SK-N-SH (cell line): Measurements from ENCODE around the gene PRKCH. TPM values are rescaled to one million over a fixed set of nuclear protein-coding genes. Genes with fewer than 3 reads are reported as not detected.

Source experiments
- CTCF ChIA-PET: fragments of 300-600, 350-600 bp; formaldehyde crosslinking; extraction: SDS; loops from one replicate; lab custom pipeline; 2021; lab: Yijun Ruan, JAX
- POLR2A ChIA-PET: fragments of 350-600 bp; sonication (Branson Sonifier 250); formaldehyde crosslinking; extraction: SDS; loops from one replicate; lab custom pipeline; 2020; ENCODE audit warnings: antibody characterized with exemption, inconsistent platforms; lab: Yijun Ruan, JAX
- DNase-seq: peaks from one replicate; pipeline ENCODE4 v3.0.0; 2012
- H2AFZ ChIP-seq: fragments of 200-600 bp; sonication (generic); 2 replicates; pipeline ENCODE4 v1.8.1; 2016; ENCODE audit warnings: antibody characterized with exemption, mild to moderate bottlenecking, low read depth
- H3F3A ChIP-seq: fragments of 200-600 bp; sonication (generic); replicated peaks from 2 replicates; pipeline ENCODE3; 2016; ENCODE audit warnings: antibody characterized with exemption, mild to moderate bottlenecking; ENCODE audit not compliant: insufficient read depth
- H3K27ac ChIP-seq, 2 experiments: fragments of 200-500 bp in 1 of 2; fragments of 200-600 bp in 1 of 2; sonication (Bioruptor generic) in 1 of 2; sonication (generic), shearing (Covaris generic) in 1 of 2; 2 replicates each; pipeline versions ENCODE4 v1.5.1 to v1.6.1; 2014 to 2016; ENCODE audit warnings: low read depth in 2 of 2, inconsistent platforms in 1 of 2, low read length in 1 of 2, mild to moderate bottlenecking in 1 of 2, mixed read lengths in 1 of 2
- H3K27me3 ChIP-seq: fragments of 200-600 bp; sonication (generic), shearing (Covaris generic); 2 replicates; pipeline ENCODE4 v1.6.1; 2016; ENCODE audit warnings: mixed run types; ENCODE audit not compliant: insufficient read depth
- H3K36me3 ChIP-seq, 2 experiments: fragments of 200-500 bp in 1 of 2; fragments of 200-600 bp in 1 of 2; sonication (Bioruptor generic) in 1 of 2; sonication (generic) in 1 of 2; replicated peaks in 1 of 2; 2 replicates each; pipeline versions ENCODE3 to v1.5.1; 2014 to 2016; ENCODE audit warnings: low read length in 1 of 2, mild to moderate bottlenecking in 1 of 2; ENCODE audit not compliant: insufficient read depth in 2 of 2, control insufficient read depth in 1 of 2
- H3K4me1 ChIP-seq, 2 experiments: fragments of 200-500 bp in 1 of 2; fragments of 200-600 bp in 1 of 2; sonication (Bioruptor generic) in 1 of 2; sonication (generic), shearing (Covaris generic) in 1 of 2; 2 replicates each; pipeline versions ENCODE4 v1.5.1 to v1.6.1; 2014 to 2016; ENCODE audit warnings: low read depth in 1 of 2, low read length in 1 of 2, mixed run types in 1 of 2; ENCODE audit not compliant: insufficient read depth in 2 of 2, control insufficient read depth in 1 of 2
- H3K4me2 ChIP-seq: fragments of 200-600 bp; sonication (generic), shearing (Covaris generic); 2 replicates; pipeline ENCODE4 v1.6.1; 2017; ENCODE audit warnings: mixed run types
- H3K4me3 ChIP-seq, 2 experiments: fragments of 200-500 bp in 1 of 2; fragments of 200-600 bp in 1 of 2; sonication (Bioruptor generic) in 1 of 2; sonication (generic), shearing (Covaris generic) in 1 of 2; 2 replicates each; pipeline versions ENCODE4 v1.5.1 to v1.8.1; 2014 to 2016; ENCODE audit warnings: low read depth in 2 of 2, inconsistent platforms in 1 of 2, low read length in 1 of 2, mild to moderate bottlenecking in 1 of 2, mixed read lengths in 1 of 2, moderate library complexity in 1 of 2
- H3K79me2 ChIP-seq: fragments of 200-600 bp; sonication (generic); 2 replicates; pipeline ENCODE4 v1.8.1; 2017; ENCODE audit warnings: mild to moderate bottlenecking; ENCODE audit not compliant: insufficient read depth
- H3K9ac ChIP-seq: fragments of 200-600 bp; sonication (generic); 2 replicates; pipeline ENCODE4 v1.6.1; 2017; ENCODE audit warnings: mixed run types
- H3K9me2 ChIP-seq: fragments of 200-600 bp; sonication (generic); 2 replicates; pipeline ENCODE4 v1.6.1; 2017; ENCODE audit warnings: mixed run types
- H3K9me3 ChIP-seq: fragments of 200-600 bp; sonication (generic); 2 replicates; pipeline ENCODE4 v1.6.1; 2017; ENCODE audit warnings: mixed run types, mild to moderate bottlenecking, moderate library complexity
- H4K20me1 ChIP-seq: fragments of 200-600 bp; sonication (generic); 2 replicates; pipeline ENCODE4 v1.6.1; 2017; ENCODE audit warnings: mild to moderate bottlenecking, mixed run types; ENCODE audit not compliant: insufficient read depth
- ELF1 ChIP-seq: IDR thresholded peaks from 2 replicates; pipeline ENCODE4 v1.4.0; 2012
- FOXM1 ChIP-seq: IDR thresholded peaks from 2 replicates; pipeline ENCODE4 v1.4.0; 2012; ENCODE audit warnings: low read depth, mild to moderate bottlenecking
- JUND ChIP-seq: IDR thresholded peaks from 2 replicates; pipeline ENCODE4 v1.4.0; 2012
- NRF1 ChIP-seq: IDR thresholded peaks from 2 replicates; pipeline ENCODE4 v1.6.1; 2012; ENCODE audit warnings: low read depth, mild to moderate bottlenecking, low read length
- POLR2AphosphoS5 ChIP-seq: IDR thresholded peaks from 2 replicates; pipeline ENCODE4 v1.6.1; 2012; ENCODE audit warnings: low read depth, low read length
- RAD21 ChIP-seq: IDR thresholded peaks from 2 replicates; pipeline ENCODE4 v1.6.1; 2012; ENCODE audit warnings: mild to moderate bottlenecking, low read length
- RCOR1 ChIP-seq: fragments of 150-350 bp; IDR thresholded peaks from 2 replicates; pipeline ENCODE4 v1.6.1; 2017; ENCODE audit warnings: antibody characterized with exemption, low read length
- RFX5 ChIP-seq: IDR thresholded peaks from 2 replicates; pipeline ENCODE4 v1.6.1; 2012; ENCODE audit warnings: mild to moderate bottlenecking, improper control_type of control experiment, low read length
- TCF12 ChIP-seq: IDR thresholded peaks from 2 replicates; pipeline ENCODE4 v1.4.0; 2012
- TEAD4 ChIP-seq: IDR thresholded peaks from 2 replicates; pipeline ENCODE4 v1.4.0; 2012; ENCODE audit warnings: mild to moderate bottlenecking, borderline replicate concordance; ENCODE audit not compliant: insufficient read depth
- YY1 ChIP-seq: IDR thresholded peaks from 2 replicates; pipeline ENCODE4 v1.4.0; 2012; ENCODE audit warnings: low read depth, mild to moderate bottlenecking
- WGBS: methylation state at CpG from one replicate; pipeline ENCODE4 v1.1.6; 2017; ENCODE audit warnings: low lambda C conversion rate; 5-methylcytosine and 5-hydroxymethylcytosine counted together
- polyA plus RNA-seq, 3 experiments: library from polyadenylated mRNA; depleted of rRNA; stranded (reverse); fragments of >200 nt; gene quantifications; 2 replicates each; pipeline ENCODE4 v1.2.3, GENCODE V29; 2012
- TF ChIP-seq, protein P1 (sequence below): fragments of 200-600 bp; sonication (generic); IDR thresholded peaks from 2 replicates; pipeline ENCODE4 v1.6.1; 2017; ENCODE audit warnings: antibody characterized with exemption, mild to moderate bottlenecking, moderate library complexity
- TF ChIP-seq, protein P2 (sequence below): IDR thresholded peaks from 2 replicates; pipeline ENCODE4 v1.4.0; 2012; ENCODE audit warnings: low read depth, borderline replicate concordance
- TF ChIP-seq, protein P3 (sequence below): fragments of 150-350 bp; IDR thresholded peaks from 2 replicates; pipeline ENCODE4 v1.6.1; 2016; ENCODE audit warnings: mild to moderate bottlenecking, low read depth, low read length
- TF ChIP-seq, protein P4 (sequence below): IDR thresholded peaks from 2 replicates; pipeline ENCODE4 v1.4.0; 2012; ENCODE audit warnings: low read depth, borderline replicate concordance
- TF ChIP-seq, protein P5 (sequence below): IDR thresholded peaks from 2 replicates; pipeline ENCODE4 v1.6.1; 2012; ENCODE audit warnings: mild to moderate bottlenecking, low read depth, low read length, moderate library complexity
- TF ChIP-seq, protein P6 (sequence below): IDR thresholded peaks from 2 replicates; pipeline ENCODE4 v1.4.0; 2012; ENCODE audit warnings: low read depth
- TF ChIP-seq, protein P7 (sequence below): fragments of 150-350 bp; IDR thresholded peaks from 2 replicates; pipeline ENCODE4 v1.6.1; 2017; ENCODE audit warnings: antibody characterized with exemption, low read length, low read depth, borderline replicate concordance

PRKCH gene
- polyA plus RNA-seq, 1 of the 3 experiments (the other 2 are of a cell fraction) = 4.2 TPM

DNA sequence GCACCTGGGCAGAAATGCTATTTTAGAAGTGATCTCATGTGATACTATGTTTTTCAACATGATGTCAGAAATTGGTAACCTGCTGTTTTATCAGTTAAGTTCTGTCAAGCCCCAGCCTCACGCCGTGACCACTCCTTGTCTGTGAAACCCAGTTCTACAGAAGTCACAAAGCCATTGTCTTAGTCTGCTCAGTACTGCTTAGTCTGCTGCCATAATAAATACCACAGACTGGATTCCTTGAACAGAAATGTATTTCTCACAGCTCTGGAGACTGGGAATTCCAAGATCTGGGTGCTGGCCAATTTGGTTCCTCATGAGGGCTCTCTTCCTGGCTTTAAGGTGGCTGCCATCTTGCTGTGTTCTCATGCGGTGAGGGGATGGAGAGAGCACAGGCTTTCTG, 176.9 kb downstream of the PRKCH start:
- H2AFZ ChIP-seq = no peak overlapping the region

DNA sequence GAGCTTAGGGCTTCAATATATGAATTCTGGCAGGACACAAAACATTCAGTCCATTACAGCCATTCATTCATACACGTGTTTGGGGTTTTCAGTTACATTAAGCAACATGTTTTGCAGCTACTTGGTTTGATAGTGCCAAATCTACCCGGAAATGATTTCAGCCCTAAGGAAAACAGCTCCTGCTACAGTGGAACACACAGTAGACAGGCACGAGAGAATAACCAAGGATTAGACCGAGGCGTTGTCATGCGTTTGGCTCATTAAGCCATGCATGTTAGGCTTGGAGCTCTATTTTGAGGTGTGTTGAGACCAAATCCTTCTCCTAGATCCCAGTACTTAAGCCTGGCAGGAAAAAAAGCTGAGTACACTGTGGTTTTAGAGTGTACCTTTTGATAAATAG, 177.4 kb downstream of the PRKCH start:
- no peaks in the 10 kb centered on the region for H3K9me2 ChIP-seq
- DNase-seq = no peak
- peaks cover 1 to 6% of the 10 kb centered on the region in 2 experiments; a peak in 3 of 4 replicates for H3K4me1 ChIP-seq
- H3K27me3 ChIP-seq = no peaks in the 10 kb centered on the region
- H3K27ac ChIP-seq = no peak overlapping the region
- H3F3A ChIP-seq = peaks cover 3% of the 10 kb centered on the region
- H3K79me2 ChIP-seq = no peaks in the 10 kb centered on the region
- WGBS = 75% methylated on average over 6 of the region's 6 CpGs
- H3K4me3 ChIP-seq = no peak overlapping the region
- CTCF ChIA-PET = interaction anchor here (0.8 to 2.5 kb wide), 2 partner anchors 13 to 26 kb away, joined by 3 to 5 read pairs; no protein-coding TSS in a partner anchor
- no peaks in the 10 kb centered on the region for H3K36me3 ChIP-seq
- H4K20me1 ChIP-seq = no peaks in the 10 kb centered on the region
- no peaks in the 10 kb centered on the region for H3K9me3 ChIP-seq
- peak overlapping the region; percentile 29; the same call in 1 of the 2 replicates for H2AFZ ChIP-seq
- no peak overlapping the region for H3K9ac ChIP-seq
- no peak overlapping the region for H3K4me2 ChIP-seq
- POLR2A ChIA-PET = interaction anchor here (1.2 kb wide), 1 partner anchor 13 kb away, joined by 3 read pairs; no protein-coding TSS in a partner anchor
- TF ChIP-seq, protein P1, sequence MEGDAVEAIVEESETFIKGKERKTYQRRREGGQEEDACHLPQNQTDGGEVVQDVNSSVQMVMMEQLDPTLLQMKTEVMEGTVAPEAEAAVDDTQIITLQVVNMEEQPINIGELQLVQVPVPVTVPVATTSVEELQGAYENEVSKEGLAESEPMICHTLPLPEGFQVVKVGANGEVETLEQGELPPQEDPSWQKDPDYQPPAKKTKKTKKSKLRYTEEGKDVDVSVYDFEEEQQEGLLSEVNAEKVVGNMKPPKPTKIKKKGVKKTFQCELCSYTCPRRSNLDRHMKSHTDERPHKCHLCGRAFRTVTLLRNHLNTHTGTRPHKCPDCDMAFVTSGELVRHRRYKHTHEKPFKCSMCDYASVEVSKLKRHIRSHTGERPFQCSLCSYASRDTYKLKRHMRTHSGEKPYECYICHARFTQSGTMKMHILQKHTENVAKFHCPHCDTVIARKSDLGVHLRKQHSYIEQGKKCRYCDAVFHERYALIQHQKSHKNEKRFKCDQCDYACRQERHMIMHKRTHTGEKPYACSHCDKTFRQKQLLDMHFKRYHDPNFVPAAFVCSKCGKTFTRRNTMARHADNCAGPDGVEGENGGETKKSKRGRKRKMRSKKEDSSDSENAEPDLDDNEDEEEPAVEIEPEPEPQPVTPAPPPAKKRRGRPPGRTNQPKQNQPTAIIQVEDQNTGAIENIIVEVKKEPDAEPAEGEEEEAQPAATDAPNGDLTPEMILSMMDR = no peak
- TF ChIP-seq YY1 (no peak), ELF1 (no peak), RFX5 (no peak), FOXM1 (no peak), RAD21 (no peak), TEAD4 (no peak)
- TF ChIP-seq, protein P2, sequence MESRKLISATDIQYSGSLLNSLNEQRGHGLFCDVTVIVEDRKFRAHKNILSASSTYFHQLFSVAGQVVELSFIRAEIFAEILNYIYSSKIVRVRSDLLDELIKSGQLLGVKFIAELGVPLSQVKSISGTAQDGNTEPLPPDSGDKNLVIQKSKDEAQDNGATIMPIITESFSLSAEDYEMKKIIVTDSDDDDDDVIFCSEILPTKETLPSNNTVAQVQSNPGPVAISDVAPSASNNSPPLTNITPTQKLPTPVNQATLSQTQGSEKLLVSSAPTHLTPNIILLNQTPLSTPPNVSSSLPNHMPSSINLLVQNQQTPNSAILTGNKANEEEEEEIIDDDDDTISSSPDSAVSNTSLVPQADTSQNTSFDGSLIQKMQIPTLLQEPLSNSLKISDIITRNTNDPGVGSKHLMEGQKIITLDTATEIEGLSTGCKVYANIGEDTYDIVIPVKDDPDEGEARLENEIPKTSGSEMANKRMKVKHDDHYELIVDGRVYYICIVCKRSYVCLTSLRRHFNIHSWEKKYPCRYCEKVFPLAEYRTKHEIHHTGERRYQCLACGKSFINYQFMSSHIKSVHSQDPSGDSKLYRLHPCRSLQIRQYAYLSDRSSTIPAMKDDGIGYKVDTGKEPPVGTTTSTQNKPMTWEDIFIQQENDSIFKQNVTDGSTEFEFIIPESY = no peak
- TF ChIP-seq, protein P3, sequence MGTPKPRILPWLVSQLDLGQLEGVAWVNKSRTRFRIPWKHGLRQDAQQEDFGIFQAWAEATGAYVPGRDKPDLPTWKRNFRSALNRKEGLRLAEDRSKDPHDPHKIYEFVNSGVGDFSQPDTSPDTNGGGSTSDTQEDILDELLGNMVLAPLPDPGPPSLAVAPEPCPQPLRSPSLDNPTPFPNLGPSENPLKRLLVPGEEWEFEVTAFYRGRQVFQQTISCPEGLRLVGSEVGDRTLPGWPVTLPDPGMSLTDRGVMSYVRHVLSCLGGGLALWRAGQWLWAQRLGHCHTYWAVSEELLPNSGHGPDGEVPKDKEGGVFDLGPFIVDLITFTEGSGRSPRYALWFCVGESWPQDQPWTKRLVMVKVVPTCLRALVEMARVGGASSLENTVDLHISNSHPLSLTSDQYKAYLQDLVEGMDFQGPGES = no peak
- TF ChIP-seq, protein P4, sequence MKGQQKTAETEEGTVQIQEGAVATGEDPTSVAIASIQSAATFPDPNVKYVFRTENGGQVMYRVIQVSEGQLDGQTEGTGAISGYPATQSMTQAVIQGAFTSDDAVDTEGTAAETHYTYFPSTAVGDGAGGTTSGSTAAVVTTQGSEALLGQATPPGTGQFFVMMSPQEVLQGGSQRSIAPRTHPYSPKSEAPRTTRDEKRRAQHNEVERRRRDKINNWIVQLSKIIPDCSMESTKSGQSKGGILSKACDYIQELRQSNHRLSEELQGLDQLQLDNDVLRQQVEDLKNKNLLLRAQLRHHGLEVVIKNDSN = no peak
- TF ChIP-seq, protein P5, sequence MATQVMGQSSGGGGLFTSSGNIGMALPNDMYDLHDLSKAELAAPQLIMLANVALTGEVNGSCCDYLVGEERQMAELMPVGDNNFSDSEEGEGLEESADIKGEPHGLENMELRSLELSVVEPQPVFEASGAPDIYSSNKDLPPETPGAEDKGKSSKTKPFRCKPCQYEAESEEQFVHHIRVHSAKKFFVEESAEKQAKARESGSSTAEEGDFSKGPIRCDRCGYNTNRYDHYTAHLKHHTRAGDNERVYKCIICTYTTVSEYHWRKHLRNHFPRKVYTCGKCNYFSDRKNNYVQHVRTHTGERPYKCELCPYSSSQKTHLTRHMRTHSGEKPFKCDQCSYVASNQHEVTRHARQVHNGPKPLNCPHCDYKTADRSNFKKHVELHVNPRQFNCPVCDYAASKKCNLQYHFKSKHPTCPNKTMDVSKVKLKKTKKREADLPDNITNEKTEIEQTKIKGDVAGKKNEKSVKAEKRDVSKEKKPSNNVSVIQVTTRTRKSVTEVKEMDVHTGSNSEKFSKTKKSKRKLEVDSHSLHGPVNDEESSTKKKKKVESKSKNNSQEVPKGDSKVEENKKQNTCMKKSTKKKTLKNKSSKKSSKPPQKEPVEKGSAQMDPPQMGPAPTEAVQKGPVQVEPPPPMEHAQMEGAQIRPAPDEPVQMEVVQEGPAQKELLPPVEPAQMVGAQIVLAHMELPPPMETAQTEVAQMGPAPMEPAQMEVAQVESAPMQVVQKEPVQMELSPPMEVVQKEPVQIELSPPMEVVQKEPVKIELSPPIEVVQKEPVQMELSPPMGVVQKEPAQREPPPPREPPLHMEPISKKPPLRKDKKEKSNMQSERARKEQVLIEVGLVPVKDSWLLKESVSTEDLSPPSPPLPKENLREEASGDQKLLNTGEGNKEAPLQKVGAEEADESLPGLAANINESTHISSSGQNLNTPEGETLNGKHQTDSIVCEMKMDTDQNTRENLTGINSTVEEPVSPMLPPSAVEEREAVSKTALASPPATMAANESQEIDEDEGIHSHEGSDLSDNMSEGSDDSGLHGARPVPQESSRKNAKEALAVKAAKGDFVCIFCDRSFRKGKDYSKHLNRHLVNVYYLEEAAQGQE = no peak

More for the DNA sequence above, 176.9 kb downstream of the PRKCH start:
- Histone ChIP-seq H3F3A (peaks cover 8% of the 10 kb centered on the region), H3K4me3 (no peak overlapping the region), H3K9me3 (no peaks in the 10 kb centered on the region), H3K4me2 (no peak overlapping the region), H3K36me3 (no peaks in the 10 kb centered on the region), H3K27me3 (no peaks in the 10 kb centered on the region), H3K9me2 (no peaks in the 10 kb centered on the region), H3K27ac (no peak overlapping the region), H4K20me1 (no peaks in the 10 kb centered on the region), H3K4me1 (peaks cover 6 to 10% of the 10 kb centered on the region in 2 experiments; a peak in 3 of 4 replicates), H3K79me2 (no peaks in the 10 kb centered on the region), H3K9ac (no peak overlapping the region)
- DNase-seq = no peak
- 35% methylated on average over 3 of the region's 3 CpGs for WGBS
- ChIA-PET CTCF (interaction anchor here (0.8 to 2.5 kb wide), 2 partner anchors 13 to 25 kb away, joined by 3 to 5 read pairs; no protein-coding TSS in a partner anchor), POLR2A (interaction anchor here (1.2 kb wide), 1 partner anchor 14 kb away, joined by 3 read pairs; no protein-coding TSS in a partner anchor)
- TF ChIP-seq YY1 (no peak), JUND (no peak), RFX5 (no peak), POLR2AphosphoS5 (no peak), ELF1 (no peak), RCOR1 (no peak), TCF12 (no peak), NRF1 (no peak)
- TF ChIP-seq, protein P6, sequence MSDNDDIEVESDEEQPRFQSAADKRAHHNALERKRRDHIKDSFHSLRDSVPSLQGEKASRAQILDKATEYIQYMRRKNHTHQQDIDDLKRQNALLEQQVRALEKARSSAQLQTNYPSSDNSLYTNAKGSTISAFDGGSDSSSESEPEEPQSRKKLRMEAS = no peak
- TF ChIP-seq, protein P7, sequence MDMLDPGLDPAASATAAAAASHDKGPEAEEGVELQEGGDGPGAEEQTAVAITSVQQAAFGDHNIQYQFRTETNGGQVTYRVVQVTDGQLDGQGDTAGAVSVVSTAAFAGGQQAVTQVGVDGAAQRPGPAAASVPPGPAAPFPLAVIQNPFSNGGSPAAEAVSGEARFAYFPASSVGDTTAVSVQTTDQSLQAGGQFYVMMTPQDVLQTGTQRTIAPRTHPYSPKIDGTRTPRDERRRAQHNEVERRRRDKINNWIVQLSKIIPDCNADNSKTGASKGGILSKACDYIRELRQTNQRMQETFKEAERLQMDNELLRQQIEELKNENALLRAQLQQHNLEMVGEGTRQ = no peak
